Loucy (cell line): Measurements from ENCODE around the gene ANTXRL.

Source experiments
- EZH2phosphoT487 ChIP-seq: fragments of 200-600 bp; IDR thresholded peaks from 2 replicates; pipeline ENCODE4 v1.6.1; 2018; ENCODE audit warnings: antibody characterized with exemption, mild to moderate bottlenecking, moderate library complexity, borderline replicate concordance
- TF ChIP-seq, protein P1 (sequence below): fragments of 200-600 bp; sonication (generic); conservative IDR thresholded peaks from 2 replicates; pipeline ENCODE4 v1.5.1; 2014; ENCODE audit warnings: mild to moderate bottlenecking, antibody characterized with exemption, low read length

DNA sequence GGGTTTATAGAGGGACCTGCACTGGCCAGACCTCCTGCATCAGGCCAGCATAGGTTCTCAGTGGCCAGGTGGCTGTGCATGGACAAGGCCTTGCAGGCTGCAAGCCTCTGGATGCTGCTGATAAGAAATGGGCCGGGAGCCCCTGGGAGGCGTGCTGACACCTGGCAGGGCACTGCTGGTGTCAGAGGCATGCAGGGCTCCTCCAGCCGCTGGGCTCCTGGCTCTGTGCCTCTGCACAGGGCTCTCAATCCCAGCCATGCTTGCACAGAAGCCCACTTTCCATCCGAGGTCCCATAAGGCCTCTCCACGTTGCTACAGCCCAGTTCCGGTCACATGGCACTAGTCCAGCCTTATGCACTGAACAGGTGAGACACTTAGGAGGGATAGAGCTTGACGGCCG, 27.3 kb downstream of the ANTXRL start:
- no peak for TF ChIP-seq EZH2phosphoT487
- TF ChIP-seq, protein P1, sequence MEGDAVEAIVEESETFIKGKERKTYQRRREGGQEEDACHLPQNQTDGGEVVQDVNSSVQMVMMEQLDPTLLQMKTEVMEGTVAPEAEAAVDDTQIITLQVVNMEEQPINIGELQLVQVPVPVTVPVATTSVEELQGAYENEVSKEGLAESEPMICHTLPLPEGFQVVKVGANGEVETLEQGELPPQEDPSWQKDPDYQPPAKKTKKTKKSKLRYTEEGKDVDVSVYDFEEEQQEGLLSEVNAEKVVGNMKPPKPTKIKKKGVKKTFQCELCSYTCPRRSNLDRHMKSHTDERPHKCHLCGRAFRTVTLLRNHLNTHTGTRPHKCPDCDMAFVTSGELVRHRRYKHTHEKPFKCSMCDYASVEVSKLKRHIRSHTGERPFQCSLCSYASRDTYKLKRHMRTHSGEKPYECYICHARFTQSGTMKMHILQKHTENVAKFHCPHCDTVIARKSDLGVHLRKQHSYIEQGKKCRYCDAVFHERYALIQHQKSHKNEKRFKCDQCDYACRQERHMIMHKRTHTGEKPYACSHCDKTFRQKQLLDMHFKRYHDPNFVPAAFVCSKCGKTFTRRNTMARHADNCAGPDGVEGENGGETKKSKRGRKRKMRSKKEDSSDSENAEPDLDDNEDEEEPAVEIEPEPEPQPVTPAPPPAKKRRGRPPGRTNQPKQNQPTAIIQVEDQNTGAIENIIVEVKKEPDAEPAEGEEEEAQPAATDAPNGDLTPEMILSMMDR, result no peak
